Activated T-helper 1 cell treated with anti-CD3 and anti-CD28 coated beads, Interleukin-2, amount 50 U/mL, for 16 hours (primary cell): ENCODE measurements around the gene KDM5A.

Experiments used
- DNase-seq, 2 donors: peaks; one replicate each; pipeline ENCODE4 v3.0.0-alpha.2; 2020; ENCODE audit warnings: low read depth in 1 of 2, low spot score in 1 of 2

The KDM5A gene

GRCh38 chr12:275812-276211 lies 113.3 kb downstream of the KDM5A start:
- DNase-seq, result no peak

- DNase-seq, result no peak
Measured at GRCh38 chr12:273382-273781, 115.7 kb downstream of the KDM5A start.

GRCh38 chr12:272942-273341 lies 116.2 kb downstream of the KDM5A start:
- DNase-seq, result no peak

- no peak for DNase-seq
Measured at GRCh38 chr12:271161-271560, 118.0 kb downstream of the KDM5A start.

GRCh38 chr12:269191-269590 lies 119.9 kb downstream of the KDM5A start:
- no peak for DNase-seq

- DNase-seq, result no peak
Measured at GRCh38 chr12:268483-268840, 120.7 kb downstream of the KDM5A start.

GRCh38 chr12:267581-268482 lies 121.3 kb downstream of the KDM5A start:
- DNase-seq, result no peak

- no peak for DNase-seq
Measured at GRCh38 chr12:265096-265495, 124.0 kb downstream of the KDM5A start.

GRCh38 chr12:264269-264668 lies 124.9 kb downstream of the KDM5A start:
- no peak for DNase-seq

GRCh38 chr12:263574-263973 lies 125.5 kb downstream of the KDM5A start:
- no peak for DNase-seq

- DNase-seq, result no peak
Measured at GRCh38 chr12:262817-263216, 126.3 kb downstream of the KDM5A start, which contains the start of gene SLC6A13. TSS of gene SLC6A13 (minus strand) at chr12:262836. CDS start at chr12:260052, 2,784 bp downstream.

GRCh38 chr12:262113-262512 lies 127.0 kb downstream of the KDM5A start:
- DNase-seq, result no peak

- no peak for DNase-seq
Measured at GRCh38 chr12:257521-258321, 131.4 kb downstream of the KDM5A start.

- DNase-seq, result no peak
Measured at GRCh38 chr12:256958-257357, 132.2 kb downstream of the KDM5A start.

GRCh38 chr12:256225-256624 lies 132.9 kb downstream of the KDM5A start:
- no peak for DNase-seq

GRCh38 chr12:254912-255311 lies 134.2 kb downstream of the KDM5A start:
- no peak for DNase-seq

- DNase-seq, result no peak
Measured at GRCh38 chr12:254039-254438, 135.1 kb downstream of the KDM5A start.

- no peak for DNase-seq
Measured at GRCh38 chr12:253116-253831, 135.8 kb downstream of the KDM5A start.

GRCh38 chr12:252636-253035 lies 136.5 kb downstream of the KDM5A start:
- DNase-seq, result no peak

- DNase-seq, result no peak
Measured at GRCh38 chr12:247271-247670, 141.8 kb downstream of the KDM5A start.

GRCh38 chr12:243381-243780 lies 145.7 kb downstream of the KDM5A start:
- no peak for DNase-seq

- DNase-seq, result no peak
Measured at GRCh38 chr12:242496-242895, 146.6 kb downstream of the KDM5A start.
